Frontal cortex (tissue), 4 donors: ENCODE measurements around the gene ARID5A. TPM values are rescaled to one million over a fixed set of nuclear protein-coding genes. Genes with fewer than 3 reads are reported as not detected.
A peak's percentile ranks its signal among the peaks of the same experiment; 100 is the strongest.

Experiments
- DNase-seq, 2 donors: peaks; one replicate each; pipeline ENCODE4 v3.0.0; 2012; ENCODE audit warnings: low spot score in 2 of 2
- FAIRE-seq: peaks from 2 replicates; lab custom pipeline; 2012; peaks lifted over from hg19 to GRCh38; lab: Jason Lieb, UNC
- total RNA-seq: library from RNA; depleted of rRNA; stranded (reverse); fragments of >200 nt; gene quantifications from one replicate; pipeline ENCODE4 v1.2.3, GENCODE V29; 2014
- donor health status: control.
- donor health status: control.
- donor health status: control.

ARID5A gene
- total RNA-seq, 1 donor from 2014 or later = 1.6 TPM

DNA sequence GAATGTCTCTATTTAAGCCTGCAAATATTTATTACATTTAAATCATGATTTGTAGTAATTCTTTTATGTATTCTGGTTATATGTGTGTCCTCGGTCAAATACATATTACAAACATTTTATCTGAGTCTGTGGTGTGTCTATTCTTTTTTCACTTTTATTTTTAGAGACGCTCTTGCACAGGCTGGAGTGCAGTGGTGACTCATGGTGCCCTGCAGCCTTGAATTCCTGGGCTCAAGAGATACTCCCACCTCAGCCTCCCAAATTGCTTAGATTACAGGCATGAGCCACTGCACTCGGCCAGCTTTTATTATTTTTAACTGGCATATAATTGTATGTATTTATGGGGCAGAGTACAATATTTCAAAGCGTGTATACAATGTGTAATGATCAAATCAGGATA lies 47.5 kb downstream of the ARID5A start:
- no peak for DNase-seq
- FAIRE-seq = no peak

DNA sequence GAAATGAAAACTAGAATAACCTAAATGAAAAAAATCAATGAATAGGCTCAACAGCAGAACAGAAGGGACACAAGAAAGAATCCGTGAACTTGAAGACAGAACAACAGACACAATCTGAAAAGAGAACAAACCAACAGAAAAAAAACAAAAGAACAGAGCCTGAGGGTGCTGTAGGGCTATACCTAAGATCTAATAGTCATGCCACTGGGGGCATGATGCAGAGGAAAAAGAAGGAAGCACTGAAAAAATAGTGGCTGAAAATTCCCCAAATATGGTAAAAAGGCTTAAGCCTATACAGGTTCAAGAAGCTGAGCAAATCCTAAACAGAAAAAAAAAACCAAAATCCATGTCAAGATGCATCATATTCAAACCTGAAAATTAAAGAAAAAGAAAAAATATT lies 51.3 kb downstream of the ARID5A start:
- no peak for FAIRE-seq

DNA sequence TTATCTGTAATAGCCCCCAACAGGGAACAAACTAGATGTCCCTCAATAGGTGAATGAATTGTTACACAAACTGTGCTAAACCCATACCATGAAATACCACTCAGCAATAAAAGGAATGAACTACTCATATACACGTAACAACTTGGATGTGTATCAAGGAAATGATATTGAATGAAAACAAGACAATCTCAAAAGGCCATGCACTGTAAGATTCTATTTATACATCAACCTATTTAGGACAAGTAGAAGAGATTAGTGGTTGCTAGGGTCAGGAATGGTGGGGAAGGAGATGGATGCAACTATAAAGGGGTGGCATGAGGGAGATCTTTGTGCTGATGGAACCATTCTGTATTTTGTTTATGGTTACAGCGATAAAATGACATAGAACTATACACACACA lies 54.5 kb downstream of the ARID5A start:
- no peak for DNase-seq
- no peak for FAIRE-seq

More for the DNA sequence above, 51.3 kb downstream of the ARID5A start:
- no peak for DNase-seq

DNA sequence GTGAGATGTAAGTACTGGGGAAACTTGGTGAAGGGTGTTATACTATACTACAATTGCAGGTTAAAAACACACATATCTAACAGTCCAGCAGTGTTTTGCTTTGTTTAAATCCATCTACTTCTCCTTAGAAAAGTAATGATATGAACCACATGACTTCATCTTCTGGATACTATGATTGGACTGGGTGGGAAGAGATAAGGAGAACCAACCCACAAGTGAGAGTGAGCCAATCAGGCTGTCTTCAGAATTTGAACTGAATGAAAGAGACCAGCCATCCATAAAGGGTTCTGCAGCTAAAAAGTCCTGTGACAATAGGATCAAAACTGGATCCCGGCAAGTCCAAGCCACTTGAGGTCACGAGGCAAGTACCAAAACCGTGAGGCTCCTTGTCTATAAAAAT lies 54.9 kb downstream of the ARID5A start:
- FAIRE-seq (no peak), DNase-seq (no peak)

DNA sequence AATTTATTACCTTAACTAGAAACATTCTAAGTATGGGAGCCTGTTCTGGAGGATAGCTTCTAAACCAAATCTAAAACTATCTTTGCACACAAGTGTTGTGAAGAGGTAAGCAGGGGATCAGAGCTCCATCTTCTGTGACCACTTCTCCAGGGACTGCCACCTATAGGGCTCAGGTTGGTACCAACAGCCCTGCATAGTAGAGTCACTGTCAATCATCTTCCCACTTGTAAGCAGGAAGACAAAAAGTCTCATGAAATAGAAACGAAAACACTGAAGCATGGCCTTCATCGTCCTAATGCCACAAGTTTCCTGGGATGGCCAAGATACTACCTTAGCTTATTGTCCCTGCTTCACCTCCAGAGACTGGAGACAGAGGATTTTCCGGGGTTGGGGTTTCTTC lies 57.7 kb downstream of the ARID5A start:
- FAIRE-seq = no peak

DNA sequence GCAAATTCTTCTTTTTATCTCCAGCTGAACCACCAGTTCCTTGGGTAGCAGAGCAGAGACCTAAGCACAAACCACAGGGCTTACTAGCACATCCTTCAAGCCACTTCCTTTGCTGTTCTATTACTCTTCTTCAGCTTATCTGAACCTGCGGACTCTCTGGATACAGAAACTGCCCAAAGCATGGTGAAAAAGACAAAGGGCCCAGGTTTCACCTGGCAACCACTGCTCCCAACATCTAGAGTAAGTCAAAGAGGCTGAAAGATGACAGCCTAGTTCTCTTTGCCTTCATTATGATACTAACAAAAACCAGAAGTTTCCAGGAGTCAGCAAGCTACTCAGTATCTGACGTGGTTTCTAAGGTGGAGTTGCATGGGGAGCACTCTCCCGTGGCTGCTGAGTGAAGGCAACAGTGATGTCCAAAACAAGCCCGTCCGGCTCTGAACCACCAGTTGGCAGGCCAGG lies 58.2 kb downstream of the ARID5A start:
- no peak for FAIRE-seq
- DNase-seq = no peak

More for the DNA sequence above, 57.7 kb downstream of the ARID5A start:
- DNase-seq = no peak

DNA sequence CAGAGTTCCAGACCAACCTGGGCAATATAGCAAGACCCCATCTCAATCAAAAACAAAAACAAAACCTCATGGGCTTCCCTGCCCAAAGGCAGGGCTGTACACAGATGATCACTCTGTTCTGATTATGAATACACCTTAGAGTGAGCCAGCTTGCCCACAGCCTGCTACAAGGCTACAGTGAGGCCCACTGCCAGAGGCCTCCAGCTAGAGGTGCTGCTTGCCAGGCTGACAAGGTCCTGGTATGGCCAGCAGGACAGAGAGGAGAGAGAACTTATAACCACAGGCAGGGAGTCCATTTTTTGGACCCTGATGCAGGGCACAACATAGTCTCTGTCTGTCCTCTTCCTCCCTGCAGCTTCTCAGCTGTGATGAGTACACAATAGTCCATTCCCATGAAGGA lies 60.0 kb downstream of the ARID5A start:
- FAIRE-seq = no peak
- DNase-seq = peak in 1 of 2 donors; percentile 8

DNA sequence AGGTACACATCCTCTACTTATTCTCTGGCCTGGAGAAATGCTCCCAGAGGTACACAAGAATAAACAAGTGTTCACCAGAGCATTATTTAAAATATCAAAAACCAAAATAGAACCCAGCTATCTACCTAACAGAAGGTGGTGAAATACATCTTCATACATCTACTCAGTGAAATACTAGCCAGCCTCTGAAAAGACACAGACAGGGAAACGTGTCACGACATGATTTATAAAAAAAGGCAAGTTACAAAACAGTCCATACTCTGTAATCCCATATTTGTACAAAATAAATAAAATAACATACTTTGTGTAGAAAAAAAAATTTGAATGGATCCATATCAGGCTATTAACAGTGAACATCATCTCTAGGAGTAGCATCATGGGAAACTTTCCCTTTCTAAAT lies 63.4 kb downstream of the ARID5A start:
- DNase-seq (no peak), FAIRE-seq (no peak)

DNA sequence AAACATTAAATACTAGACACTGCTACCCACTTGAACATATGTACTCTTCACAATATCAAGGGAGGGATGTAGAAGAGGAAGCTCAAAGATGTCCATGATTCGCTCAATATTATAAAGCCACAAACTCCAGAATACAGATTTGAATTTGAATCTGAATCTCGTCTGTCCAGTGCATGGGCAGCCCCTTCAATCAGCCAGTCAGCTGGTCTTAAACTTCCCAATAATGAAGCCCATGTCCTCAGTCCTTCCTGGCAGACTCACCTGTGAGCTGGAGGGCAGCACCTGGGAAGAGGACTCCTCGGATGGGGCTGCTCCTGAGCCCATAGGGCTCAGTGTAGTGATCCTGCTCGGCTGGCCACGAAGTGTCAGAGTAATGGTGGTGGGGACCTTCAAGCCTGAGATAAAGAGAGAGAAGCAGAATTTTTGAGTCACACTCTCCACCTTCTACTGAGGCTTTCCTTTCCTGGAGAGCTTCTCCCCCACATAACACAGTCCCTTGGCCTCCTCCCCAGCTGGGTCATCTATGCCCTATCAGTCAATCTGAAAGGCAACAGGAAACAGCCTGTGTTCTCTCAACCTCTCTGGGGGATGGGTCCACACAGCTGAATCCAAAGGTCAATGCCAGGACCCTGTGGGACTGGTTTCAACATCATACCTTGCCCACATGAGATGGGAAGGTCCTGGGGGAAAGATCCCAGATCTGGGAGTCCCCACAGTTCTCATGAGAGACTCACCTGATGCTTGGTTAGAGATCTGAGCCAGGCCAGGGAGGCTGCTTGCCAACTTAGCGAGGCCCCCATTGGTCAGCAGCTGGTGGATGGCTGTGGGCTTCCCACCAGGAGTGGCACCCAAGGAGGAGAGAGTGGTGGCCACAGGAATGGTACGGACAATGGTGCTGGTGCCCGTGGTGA lies 65.1 kb downstream of the ARID5A start:
- FAIRE-seq = no peak
- no peak for DNase-seq

Other genes starting within 250 kb of the ARID5A start
- gene SNRNP200, start 231.2 kb upstream of the ARID5A start, total RNA-seq = 41.6 TPM
- 4.9 TPM for gene ITPRIPL1, start 211.4 kb upstream of the ARID5A start, total RNA-seq
- gene NCAPH, start 201.0 kb upstream of the ARID5A start, total RNA-seq = 2.4 TPM
- not detected for gene NEURL3, start 31.4 kb upstream of the ARID5A start, total RNA-seq
- 22.0 TPM for gene KANSL3, start 101.6 kb downstream of the ARID5A start, total RNA-seq
- 0.41 TPM for gene FER1L5, start 106.0 kb downstream of the ARID5A start, total RNA-seq
- 23.6 TPM for gene LMAN2L, start 203.3 kb downstream of the ARID5A start, total RNA-seq
- 5.3 TPM for gene CNNM4, start 224.2 kb downstream of the ARID5A start, total RNA-seq